NCI-H2227 (cell line): Measurements from ENCODE around the gene CCNB1IP1.
"Not testable (repeated sequence)": the region's sequence is repeated elsewhere in the genome, so short reads cannot be mapped to it uniquely, and the experiment has no call there.

Experiments
- DNase-seq: peaks from one replicate; lab custom pipeline; 2025; ENCODE audit not compliant: unreplicated experiment; lab: John Stamatoyannopoulos, UW

Gene CCNB1IP1, protein sequence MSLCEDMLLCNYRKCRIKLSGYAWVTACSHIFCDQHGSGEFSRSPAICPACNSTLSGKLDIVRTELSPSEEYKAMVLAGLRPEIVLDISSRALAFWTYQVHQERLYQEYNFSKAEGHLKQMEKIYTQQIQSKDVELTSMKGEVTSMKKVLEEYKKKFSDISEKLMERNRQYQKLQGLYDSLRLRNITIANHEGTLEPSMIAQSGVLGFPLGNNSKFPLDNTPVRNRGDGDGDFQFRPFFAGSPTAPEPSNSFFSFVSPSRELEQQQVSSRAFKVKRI

GRCh38 chr14:20332788-20333493 lies at the start of gene CCNB1IP1:
Gene CCNB1IP1, minus strand, starts transcription at chr14:20333279. Its CDS starts 16,756 bp downstream, at chr14:20316523.
- peak; percentile 83 for DNase-seq

DNA sequence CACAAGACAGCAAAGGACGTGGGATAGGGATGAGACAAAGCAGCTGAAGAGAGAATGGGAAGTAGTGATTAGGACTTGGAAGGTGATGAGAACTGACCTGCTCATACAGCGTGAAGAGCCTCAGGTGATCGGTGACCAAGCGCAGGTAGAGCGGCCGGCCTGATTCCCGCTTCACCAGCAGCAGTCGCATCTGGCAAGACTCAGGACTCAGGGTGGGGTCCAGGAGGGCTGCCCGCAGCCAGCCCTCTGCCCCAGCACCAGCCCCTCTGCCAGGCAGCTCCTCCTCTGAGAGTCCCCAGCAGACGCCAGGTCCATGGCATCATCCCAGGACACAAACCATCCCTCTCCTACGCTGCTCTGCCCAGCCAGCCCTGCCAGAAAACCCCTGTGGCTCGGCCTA lies 49.4 kb upstream of the CCNB1IP1 start:
- DNase-seq, result no peak

DNA sequence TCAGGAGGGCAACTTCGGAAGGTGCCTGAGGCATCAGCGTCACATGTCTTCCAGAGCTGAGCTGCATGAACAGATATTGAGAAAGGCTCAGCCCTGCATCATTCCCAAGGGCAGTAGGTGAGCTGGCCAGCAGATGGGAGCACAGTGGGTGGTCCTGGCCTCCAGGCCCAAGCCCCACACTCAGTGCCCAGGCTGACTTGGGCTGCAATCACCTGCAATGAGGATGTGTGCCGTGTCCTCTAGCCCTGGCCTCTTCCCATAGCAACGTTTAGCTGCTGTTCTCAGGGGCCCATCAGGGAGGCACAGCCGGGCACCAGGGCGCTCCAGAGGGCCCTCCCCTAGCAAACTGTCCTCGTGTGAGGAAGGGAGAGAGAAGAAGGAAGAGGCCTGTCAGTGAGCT lies 48.3 kb upstream of the CCNB1IP1 start:
- DNase-seq, result no peak

DNA sequence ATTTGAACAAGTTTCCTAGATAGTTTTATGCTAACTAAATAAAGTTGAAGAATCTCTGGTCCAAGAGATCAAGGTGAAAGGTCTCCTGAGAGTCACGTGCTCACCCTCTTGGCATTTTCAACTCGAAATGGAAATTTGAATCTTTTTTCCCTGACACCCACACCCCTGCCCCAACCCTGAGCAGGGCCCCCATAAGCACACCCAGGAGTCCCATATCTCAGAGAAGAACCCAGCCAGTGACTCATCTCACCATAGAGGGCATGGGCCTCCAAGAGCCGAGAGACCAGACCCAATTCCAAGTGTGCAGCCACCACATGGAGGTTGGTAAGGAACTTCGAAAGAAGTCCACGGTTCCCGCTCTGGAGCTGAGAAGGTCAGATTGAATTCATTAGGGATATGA lies 47.6 kb upstream of the CCNB1IP1 start:
- no peak for DNase-seq

GRCh38 chr14:20379743-20380142 lies 46.7 kb upstream of the CCNB1IP1 start:
- DNase-seq, result no peak

DNA sequence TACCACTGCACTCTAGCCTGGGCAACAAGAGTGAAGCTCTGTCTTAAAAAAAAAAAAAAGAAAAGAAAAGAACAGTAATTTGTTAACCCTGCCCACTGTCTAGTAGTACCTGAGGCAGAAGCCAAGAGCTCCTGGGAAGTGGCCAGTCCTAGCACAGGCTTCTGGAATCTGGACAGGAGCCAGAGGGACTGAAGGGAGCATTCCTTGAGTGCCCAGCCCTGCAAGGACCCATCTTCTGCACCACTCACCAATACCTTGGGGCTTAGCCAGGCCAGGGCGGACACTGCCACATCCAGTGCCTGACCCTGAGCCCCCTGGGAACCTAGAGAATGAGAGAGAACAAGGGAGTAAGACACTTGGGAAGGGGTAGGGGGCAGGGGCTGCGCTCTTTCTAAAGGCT lies 44.1 kb upstream of the CCNB1IP1 start:
- no peak for DNase-seq

GRCh38 chr14:20376071-20376588 lies 43.1 kb upstream of the CCNB1IP1 start:
- DNase-seq, result no peak

DNA sequence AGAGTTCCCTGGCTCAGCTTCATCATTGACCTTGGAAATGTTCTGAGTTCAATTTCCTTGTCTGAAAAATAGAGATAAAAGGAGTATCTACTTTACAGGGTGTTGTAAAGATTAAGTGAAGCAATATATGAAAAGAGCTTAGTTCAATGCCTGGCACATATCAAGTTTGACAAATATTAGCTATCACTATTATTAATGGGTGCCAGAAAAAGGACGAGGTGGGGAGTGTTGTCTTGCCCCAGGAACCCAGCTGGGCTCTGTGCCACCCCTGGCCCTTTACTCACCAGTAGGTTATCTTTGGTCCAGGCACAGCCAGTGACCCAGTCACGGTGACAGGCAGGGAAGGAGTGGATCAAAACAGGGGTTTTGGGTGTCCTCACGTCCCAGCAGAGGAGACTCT lies 42.4 kb upstream of the CCNB1IP1 start:
- no peak for DNase-seq

GRCh38 chr14:20372796-20373195 lies 39.7 kb upstream of the CCNB1IP1 start:
- no peak for DNase-seq

- no peak for DNase-seq
These were observed 32.8 kb upstream of the CCNB1IP1 start for GRCh38 chr14:20365928-20366327.

DNA sequence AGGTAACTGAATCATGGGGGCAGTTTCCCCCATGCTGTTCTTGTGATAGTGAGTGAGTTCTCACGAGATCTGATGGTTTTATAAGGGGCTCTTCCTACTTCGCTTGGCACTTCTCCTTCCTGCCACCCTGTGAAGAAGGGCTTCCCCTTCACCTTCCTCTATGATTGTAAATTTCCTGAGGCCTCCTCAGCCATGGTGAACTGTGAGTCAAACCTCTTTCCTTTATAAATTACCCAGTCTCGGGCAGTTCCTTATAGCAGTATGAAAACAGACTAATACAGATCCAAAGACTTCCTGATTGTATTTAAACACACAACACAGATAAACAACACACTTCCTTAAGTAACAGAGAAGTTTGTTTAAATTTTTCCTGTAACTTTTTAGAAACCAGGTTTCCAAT lies 25.4 kb upstream of the CCNB1IP1 start:
- not testable (repeated sequence) for DNase-seq

DNA sequence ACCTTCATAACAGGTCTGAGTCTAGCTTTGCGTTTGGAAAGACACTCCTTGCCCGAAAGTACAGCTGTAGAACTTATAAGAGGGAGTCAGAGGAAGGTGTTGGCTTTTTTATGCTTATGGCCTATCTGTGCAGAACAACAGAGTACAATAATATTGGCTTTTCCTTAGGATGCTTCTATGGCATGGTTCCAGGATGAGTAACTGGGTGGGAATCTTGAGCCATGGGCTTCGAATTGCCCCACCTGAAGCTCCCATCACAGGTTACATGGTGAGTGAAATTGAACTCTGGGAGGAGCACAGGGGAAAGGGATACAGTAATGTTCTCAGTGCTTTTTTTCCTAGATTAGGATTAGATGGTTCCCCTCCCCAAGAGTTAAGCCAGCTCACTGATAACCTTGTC lies 23.3 kb upstream of the CCNB1IP1 start:
- no peak for DNase-seq

- DNase-seq, result no peak
These were observed 17.8 kb upstream of the CCNB1IP1 start for GRCh38 chr14:20350860-20351259.

- no peak for DNase-seq
These were observed 17.2 kb upstream of the CCNB1IP1 start for GRCh38 chr14:20350282-20350681.

- DNase-seq, result no peak
These were observed 14.7 kb upstream of the CCNB1IP1 start for GRCh38 chr14:20347747-20348146.

DNA sequence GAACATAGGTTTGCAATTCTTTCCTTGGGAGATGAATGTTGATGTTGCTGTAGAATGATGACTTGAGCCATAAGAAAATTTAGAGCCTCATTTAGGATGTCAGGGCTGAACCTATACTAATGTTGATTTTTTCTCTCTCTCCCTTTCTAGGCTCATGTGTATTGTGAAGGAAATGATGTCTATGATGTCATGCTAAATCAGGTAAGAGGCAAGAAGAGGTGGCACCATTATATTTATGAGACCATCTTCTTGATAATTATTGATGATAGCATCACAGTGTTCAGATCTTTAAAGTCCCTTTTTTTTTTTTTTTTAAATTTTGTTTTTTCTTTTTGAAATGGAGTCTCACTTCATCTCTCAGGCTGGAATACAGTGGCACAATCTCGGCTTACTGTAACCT lies 13.6 kb upstream of the CCNB1IP1 start:
- no peak for DNase-seq

DNA sequence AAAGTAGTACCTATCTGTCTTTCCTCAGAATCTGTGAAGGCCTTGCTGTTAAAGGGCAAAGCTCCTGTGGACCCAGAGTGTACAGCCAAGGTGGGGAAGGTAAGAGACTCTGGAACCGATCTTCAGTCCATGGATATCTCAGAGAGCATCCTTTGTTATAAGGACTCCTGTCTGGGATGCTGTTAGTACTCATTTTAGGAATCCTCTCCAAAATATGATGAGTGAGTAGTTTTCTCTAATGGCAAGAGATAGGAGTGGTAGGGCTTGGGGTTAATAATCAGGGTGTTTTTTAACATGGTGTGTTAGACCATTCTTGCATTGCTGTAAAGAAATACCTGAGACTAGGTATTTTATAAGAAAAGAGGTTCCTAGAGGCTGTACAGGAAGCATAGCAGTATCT lies 12.3 kb upstream of the CCNB1IP1 start:
- DNase-seq, result no peak

DNA sequence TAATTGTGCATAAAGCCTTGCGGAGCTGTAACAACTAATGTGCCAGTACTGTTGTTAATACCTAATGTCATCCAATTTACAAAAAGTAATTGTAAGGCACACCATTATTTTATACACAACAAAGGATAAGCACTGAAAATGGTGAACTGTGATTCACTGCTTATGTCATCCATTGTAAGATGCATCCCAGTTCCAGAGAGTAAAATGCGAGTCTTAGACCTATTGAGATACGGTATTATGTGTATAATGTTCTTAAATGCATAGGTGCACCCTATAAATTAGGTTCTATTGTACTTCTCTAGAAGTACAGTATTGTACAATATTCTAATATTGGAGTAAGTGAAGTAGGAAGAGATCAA lies 10.8 kb upstream of the CCNB1IP1 start:
- DNase-seq, result peak; percentile 61

- DNase-seq, result peak; percentile 100
These were observed 10.2 kb upstream of the CCNB1IP1 start, which contains the start of gene PARP2 for GRCh38 chr14:20343092-20343861. Gene PARP2, plus strand, starts transcription at chr14:20343635. Its CDS starts 7 bp downstream, at chr14:20343642.

DNA sequence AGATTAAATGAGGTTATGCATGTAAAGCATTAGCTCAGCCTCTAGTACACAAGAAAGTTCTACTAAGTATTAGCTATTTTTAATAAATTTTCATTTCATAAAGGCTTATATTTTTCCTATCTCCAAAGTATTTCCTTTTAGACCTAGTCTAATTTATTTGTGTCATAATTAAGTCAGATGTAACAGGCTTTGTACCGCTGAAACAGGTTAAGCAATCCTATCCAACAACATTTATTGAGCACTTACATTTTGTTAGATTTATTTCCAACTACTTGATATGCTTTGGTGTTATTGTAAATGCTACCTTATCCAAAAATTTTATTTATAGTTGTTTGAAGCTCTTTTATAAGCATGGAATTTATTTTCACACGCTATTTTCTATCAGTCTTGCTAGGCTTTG lies 8.6 kb upstream of the CCNB1IP1 start:
- no peak for DNase-seq

GRCh38 chr14:20341032-20341431 lies 8.0 kb upstream of the CCNB1IP1 start:
- not testable (repeated sequence) for DNase-seq

GRCh38 chr14:20334017-20334416 lies 938 bp upstream of the CCNB1IP1 start:
- no peak for DNase-seq
